Osteocyte (in vitro differentiated cells): ENCODE results near the gene QPRT. TPM values are rescaled to one million over a fixed set of nuclear protein-coding genes. Genes with fewer than 3 reads are reported as not detected.
"Not testable (repeated sequence)": the region's sequence is repeated elsewhere in the genome, so short reads cannot be mapped to it uniquely, and the experiment has no call there.

Experiments used
- DNase-seq: peaks from one replicate; pipeline ENCODE4 v3.0.0; 2021; ENCODE audit warnings: mixed read lengths; ENCODE audit not compliant: unreplicated experiment; ENCODE audit errors: extremely low spot score
- H3K27ac Mint-ChIP-seq: one replicate; pipeline ENCODE4 v1.8.0; 2021; ENCODE audit warnings: mild to moderate bottlenecking, mixed read lengths; ENCODE audit not compliant: unreplicated experiment
- H3K27me3 Mint-ChIP-seq: one replicate; pipeline ENCODE4 v1.8.0; 2021; ENCODE audit warnings: mixed read lengths; ENCODE audit not compliant: unreplicated experiment
- H3K36me3 Mint-ChIP-seq: one replicate; pipeline ENCODE4 v1.8.0; 2021; ENCODE audit warnings: mixed read lengths; ENCODE audit not compliant: unreplicated experiment
- H3K4me1 Mint-ChIP-seq: one replicate; pipeline ENCODE4 v1.8.0; 2021; ENCODE audit warnings: mixed read lengths; ENCODE audit not compliant: unreplicated experiment
- H3K4me3 Mint-ChIP-seq: one replicate; pipeline ENCODE4 v1.8.0; 2021; ENCODE audit warnings: mild to moderate bottlenecking, moderate library complexity, mixed read lengths; ENCODE audit not compliant: unreplicated experiment
- H3K9me3 Mint-ChIP-seq: one replicate; pipeline ENCODE4 v1.8.0; 2021; ENCODE audit warnings: mixed read lengths; ENCODE audit not compliant: unreplicated experiment
- CTCF ChIP-seq: fragments of 200-600 bp; sonication (generic); IDR thresholded peaks from 2 replicates; pipeline ENCODE4 v1.5.0; 2021; ENCODE audit warnings: antibody characterized with exemption, mild to moderate bottlenecking, moderate library complexity
- total RNA-seq: library from RNA; stranded (reverse); gene quantifications from 2 replicates; pipeline ENCODE4 v1.2.1, GENCODE V29; 2021

The QPRT gene
- total RNA-seq, 1 donor from 2014 or later = 23.5 TPM

DNA sequence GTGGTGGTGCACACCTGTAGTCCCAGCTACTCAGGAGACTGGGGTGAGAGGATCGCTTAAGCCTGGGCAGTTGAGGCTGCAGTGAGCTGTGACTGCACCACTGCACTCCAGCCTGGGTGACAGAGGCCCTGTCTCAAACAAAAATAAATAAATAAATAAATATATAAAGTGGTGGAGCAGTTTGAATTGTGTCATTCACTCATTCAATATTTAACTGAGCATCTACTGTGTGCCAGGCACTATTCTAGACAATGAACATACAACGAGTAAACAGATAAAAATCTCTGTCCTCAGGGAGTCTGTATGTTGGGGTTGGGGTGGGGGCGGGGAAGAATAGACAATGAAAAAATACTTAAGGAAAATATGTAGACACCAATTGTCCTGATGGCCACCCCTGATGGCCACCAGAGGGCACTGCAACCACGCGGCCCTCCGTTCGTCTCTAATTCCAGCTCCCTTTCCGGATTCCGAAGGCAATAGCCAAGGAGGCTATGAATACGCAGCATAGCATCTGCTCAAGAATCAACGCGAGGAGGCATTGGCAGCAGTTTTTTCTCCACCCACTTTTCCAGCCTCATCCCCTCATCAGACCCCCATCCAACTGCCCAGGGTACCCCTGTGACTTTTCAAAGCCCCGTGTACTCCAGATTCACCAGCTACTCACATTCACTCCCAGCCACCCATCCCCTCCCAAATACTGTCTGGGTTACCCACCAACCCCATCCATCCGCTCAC lies 21.4 kb downstream of the QPRT start:
- H3K9me3 Mint-ChIP-seq = peaks cover 7% of the 10 kb centered on the region
- no peak overlapping the region for H3K4me3 Mint-ChIP-seq
- no peak overlapping the region for H3K27ac Mint-ChIP-seq
- peaks cover 4% of the 10 kb centered on the region for H3K4me1 Mint-ChIP-seq
- peak; percentile 86 for TF ChIP-seq CTCF
- peaks cover 8% of the 10 kb centered on the region for H3K36me3 Mint-ChIP-seq
- peak; percentile 90 for DNase-seq
- H3K27me3 Mint-ChIP-seq = no peaks in the 10 kb centered on the region

GRCh38 chr16:29701214-29701555 lies 22.2 kb downstream of the QPRT start:
- no peak overlapping the region for H3K4me3 Mint-ChIP-seq

GRCh38 chr16:29702269-29702668 lies 23.3 kb downstream of the QPRT start:
- Mint-ChIP-seq H3K36me3 (peaks cover 6% of the 10 kb centered on the region), H3K9me3 (peaks cover 7% of the 10 kb centered on the region), H3K27me3 (no peaks in the 10 kb centered on the region), H3K4me1 (peaks cover 4% of the 10 kb centered on the region), H3K4me3 (no peak overlapping the region), H3K27ac (no peak overlapping the region)
- no peak for DNase-seq
- TF ChIP-seq CTCF = no peak

More at GRCh38 chr16:29701214-29701555, 22.2 kb downstream of the QPRT start:
- DNase-seq = no peak
- Mint-ChIP-seq H3K4me1 (peaks cover 4% of the 10 kb centered on the region), H3K9me3 (peaks cover 7% of the 10 kb centered on the region), H3K27me3 (no peaks in the 10 kb centered on the region), H3K36me3 (peaks cover 8% of the 10 kb centered on the region), H3K27ac (no peak overlapping the region)
- TF ChIP-seq CTCF = no peak

- no peaks in the 10 kb centered on the region for H3K36me3 Mint-ChIP-seq
- no peak overlapping the region for H3K4me3 Mint-ChIP-seq
- TF ChIP-seq CTCF = no peak
- DNase-seq = no peak
- H3K9me3 Mint-ChIP-seq = no peaks in the 10 kb centered on the region
- H3K4me1 Mint-ChIP-seq = peaks cover 7% of the 10 kb centered on the region
- H3K27ac Mint-ChIP-seq = no peak overlapping the region
- no peaks in the 10 kb centered on the region for H3K27me3 Mint-ChIP-seq
These were observed 26.1 kb downstream of the QPRT start for GRCh38 chr16:29705030-29705429.

- not testable (repeated sequence) for DNase-seq, H3K4me3 Mint-ChIP-seq, H3K4me1 Mint-ChIP-seq, H3K27me3 Mint-ChIP-seq, H3K27ac Mint-ChIP-seq, H3K9me3 Mint-ChIP-seq, H3K36me3 Mint-ChIP-seq
These were observed 28.2 kb downstream of the QPRT start for GRCh38 chr16:29707160-29707559.
